ENCODE results near the gene NDUFB11.

The NDUFB11 gene

DNA sequence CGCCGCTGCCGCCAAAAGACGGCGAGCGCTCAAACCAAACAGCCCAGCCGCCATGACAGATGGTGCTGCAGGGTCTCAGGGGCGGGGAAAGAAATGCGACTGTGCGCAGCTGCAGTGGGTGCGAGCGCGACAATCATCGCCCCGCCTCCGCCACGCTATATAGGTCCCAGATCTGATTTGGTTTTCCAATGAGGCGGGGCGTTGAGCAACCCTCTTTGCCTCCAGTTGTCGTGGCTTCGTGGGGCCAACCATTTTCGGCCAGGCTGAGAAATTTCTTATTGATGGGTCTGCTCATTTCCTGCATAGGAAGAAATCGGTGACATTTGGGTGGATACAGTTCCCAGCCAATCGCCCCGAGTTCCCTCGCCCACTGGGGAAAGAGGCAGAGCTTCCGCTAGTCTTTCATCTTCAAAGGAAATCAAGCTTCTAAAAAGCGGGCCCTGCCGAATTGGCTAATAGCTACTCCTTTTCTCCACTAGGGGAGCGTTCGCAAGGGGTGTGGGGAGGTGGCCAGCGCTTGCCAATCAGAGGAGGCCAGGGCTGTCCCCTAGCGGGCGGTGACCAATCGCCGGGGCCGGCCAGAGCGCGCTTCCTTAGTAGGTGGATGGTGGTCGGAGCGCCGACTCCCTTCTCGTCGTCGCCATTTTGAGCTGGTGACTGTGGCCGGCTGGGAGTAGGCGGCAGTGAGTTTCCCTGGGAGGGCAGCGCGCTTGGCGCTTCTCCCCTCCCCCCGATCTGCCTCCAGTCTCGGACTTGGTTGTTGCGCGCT is at the start of gene NDUFB11, which contains the start of gene RBM10:
NDUFB11 (minus strand) TSS at position 77 of the 769 bp plus-strand sequence; CDS start at position 54, 23 bp downstream.
RBM10 (plus strand) TSS at position 596 of the 769 bp plus-strand sequence. CDS start 2,261 bp downstream, outside the sequence.
- peak; percentile 84 for DNase-seq (ENCODE audit: low read depth)

DNA sequence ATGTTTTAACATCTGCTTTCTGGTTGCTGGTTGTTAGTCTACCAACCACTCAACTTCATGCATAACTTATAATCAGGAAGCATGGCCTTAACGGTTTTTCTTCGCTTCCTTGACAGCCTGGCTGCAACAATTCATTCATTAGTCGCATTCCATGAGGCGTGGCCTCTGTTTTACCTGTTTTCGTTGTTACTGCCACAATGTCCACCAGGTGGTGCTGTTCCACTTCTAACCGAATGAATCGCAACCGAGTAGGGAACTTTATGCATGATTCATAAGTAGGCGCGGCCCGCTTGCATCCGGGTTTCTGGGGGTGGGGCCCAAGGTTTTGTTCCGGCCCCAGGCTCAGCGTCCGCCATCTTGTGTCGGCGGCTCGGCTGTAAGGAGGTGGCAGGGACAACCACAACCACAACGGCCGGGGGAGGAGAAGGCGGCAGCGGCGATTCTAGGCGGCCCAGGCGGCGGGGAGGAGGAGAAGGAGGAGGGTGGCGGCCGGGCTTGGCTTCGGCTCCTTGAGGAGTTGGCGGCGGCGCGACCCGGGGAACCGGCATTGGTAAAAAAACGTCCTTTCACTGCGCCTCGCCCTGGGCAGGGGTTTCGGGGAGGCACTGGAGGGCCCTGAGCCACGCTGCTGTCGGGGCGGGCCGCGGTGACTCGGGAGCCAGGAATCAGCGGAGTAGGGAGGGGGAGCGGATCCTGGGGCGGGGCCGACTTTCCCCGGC is 49.1 kb upstream of the NDUFB11 start, which contains the start of gene UBA1:
UBA1 (plus strand) TSS at position 355 of the 719 bp plus-strand sequence. CDS start 4,974 bp downstream, outside the sequence.
- peak; percentile 83 for DNase-seq (ENCODE audit: low read depth)

DNA sequence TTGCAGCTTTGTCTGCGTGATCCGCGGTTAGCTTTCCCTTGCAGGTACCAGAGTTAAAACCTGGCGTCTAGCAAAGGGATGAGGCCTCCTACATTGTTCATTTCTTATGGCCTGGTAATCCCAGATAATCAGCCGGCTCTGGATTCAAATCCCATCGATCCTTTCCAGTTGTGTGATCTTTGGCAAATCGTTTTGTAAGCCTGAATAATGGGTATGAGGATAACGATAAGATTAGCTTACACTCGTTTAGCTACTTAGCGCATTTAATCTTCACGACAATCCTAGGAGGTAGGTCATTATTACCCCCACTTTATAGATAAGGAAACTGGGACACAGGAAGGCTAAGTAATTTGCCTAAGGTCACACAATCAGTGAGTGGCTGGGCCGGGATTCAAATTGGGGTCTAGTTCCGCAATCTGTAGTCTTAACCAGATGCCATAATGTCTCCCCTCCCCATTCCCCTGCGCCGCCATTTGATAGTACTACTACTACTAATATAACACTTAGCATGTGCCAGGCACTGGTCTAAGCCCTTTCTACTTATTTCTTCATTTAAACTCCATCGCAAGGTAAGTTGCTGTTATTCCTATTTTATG is 47.4 kb upstream of the NDUFB11 start:
- no peak for DNase-seq (ENCODE audit: low read depth)

DNA sequence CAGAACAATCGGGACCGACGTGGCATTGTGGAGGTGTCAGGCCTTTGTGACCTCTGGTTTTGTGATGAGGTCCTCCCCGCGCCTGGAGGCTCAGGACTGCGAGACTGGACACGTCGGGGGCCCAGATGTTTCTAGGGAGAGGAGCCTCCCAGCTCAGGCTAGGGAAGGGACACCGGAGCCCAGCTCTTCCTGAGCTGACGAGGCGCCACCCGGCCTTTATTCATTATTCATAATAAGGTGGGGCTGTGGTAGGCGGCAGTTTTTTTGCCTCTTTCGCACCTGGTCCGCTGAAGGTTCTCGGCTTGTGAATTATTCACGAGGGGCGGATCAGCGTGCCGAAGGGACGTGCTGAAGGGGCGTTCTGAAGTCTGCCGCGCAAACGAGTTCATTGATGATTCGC is 46.8 kb upstream of the NDUFB11 start:
- peak; percentile 35 for DNase-seq (ENCODE audit: low read depth)

DNA sequence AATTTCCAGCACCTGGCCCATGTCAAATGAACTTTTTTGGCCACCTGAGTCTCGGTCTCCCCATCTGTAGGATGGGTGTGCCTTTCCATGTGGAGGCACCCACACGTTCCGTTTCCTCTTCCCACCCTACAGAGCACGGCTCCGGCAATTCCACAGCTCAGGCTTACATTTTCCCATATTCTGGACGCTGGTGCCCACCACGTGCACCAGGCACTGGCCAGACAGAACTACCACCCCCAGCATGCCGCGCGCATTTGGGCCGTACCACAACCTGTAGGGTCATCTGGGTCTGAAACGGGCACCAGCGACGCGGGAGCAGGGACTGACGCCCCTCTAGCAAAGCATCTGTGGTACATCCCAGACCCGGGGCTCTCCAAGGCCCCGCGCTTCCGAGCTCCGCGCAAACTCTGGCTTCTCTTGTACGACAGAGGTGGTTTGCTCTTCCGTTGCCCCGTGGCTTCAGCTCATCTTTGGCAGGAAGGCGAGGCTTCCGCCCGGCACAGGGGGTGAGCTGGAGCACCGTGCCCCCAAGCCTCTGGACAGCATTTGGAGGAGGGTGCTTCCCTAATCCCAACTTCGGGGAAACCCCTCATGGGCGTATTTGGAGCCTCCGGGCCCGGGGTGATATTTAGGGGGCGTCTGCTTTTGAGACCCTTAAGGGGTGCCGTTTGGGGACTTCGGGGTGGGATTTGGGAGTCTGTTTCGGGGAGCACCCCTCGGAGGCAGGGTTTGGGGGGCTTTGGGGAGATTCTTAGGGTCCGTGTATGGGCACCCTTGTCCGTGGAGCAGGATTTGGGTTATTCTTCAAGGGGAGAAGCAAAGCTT is 46.2 kb upstream of the NDUFB11 start:
- DNase-seq (ENCODE audit: low read depth) = peak; percentile 75

DNA sequence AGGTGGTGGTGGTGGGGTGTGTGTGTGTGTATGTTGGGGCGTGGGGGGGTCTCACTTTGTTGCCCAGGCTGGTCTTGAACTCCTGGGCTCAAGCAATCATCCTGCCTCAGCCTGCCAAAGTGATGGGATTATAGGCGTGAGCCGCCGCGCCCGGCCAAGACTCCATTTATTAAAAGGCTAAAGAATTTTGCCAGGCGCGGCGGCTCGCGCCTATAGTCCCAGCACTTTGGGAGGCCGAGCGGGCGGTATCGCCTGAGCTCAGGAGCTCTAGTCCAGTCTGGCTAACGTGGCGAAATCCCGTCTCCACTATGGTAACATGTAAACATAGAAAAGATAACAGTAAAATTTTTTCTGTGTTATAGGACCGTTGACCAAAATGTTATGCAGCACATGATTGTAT is 45.4 kb upstream of the NDUFB11 start:
- no peak for DNase-seq (ENCODE audit: low read depth)

DNA sequence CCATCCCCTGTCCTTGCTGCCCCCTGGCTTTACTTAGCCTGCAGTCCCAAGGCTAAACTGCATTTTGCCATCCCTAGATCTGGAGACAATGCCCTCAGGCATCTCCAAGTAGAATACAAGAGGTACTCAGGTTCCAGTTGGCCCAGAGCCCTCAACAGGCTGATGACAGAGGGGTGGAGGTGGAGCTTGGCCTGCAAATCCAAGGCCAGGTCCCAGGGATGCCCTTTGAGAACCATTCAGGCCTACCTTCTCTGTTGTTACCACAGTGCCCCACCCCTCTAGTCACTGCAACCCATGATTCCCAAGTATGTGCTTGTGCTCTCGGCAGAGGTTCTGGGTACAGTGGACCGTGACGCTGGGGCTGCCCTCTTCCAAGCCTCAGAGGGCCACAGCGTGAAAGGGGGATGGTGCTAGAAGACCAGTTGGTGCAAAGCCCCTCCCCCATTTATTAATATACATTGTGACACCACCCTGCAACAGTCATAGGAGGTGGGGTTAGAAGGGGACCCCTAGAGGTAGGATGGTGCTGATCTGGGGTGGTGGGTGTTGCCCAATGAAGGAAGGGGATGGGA is 42.7 kb upstream of the NDUFB11 start:
- no peak for DNase-seq (ENCODE audit: low read depth)

DNA sequence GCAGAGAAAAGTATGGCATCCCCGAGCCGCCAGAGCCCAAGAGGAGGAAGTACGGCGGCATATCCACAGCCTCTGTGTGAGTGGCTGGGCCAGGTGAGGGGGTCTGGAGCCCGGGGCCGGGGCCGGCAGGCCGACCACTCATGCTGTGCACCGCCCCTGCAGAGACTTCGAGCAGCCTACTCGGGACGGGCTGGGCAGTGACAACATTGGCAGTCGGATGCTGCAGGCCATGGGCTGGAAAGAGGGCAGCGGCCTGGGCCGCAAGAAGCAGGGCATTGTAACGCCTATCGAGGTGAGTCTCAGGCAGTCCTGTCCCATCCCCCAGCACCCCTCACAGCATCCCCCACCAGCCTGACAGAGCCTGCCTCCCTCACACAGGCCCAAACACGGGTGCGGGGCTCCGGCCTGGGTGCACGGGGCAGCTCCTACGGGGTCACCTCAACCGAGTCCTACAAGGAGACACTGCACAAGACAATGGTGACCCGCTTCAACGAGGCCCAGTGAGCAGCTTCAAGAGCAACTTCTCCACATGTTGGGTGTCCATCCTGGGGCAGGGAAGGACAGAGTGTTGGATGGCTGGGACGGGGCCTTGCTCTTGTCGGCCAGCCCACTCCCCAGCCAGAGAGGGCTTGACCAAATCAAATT is 41.7 kb upstream of the NDUFB11 start:
- no peak for DNase-seq (ENCODE audit: low read depth)

DNA sequence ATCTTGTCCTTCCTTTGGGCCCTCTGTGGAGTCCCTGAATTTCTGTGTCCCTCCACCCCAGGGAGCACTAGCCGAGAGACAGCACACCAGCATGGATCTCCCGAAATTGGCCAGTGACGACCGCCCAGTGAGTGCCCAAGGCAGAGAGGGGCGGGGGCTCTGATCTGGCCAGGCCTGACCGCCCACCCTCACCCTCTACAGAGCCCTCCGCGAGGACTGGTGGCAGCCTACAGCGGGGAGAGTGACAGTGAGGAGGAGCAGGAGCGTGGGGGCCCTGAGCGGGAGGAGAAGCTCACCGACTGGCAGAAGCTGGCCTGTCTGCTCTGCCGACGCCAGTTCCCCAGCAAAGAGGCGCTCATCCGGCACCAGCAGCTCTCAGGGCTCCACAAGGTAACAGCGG is 40.7 kb upstream of the NDUFB11 start:
- no peak for DNase-seq (ENCODE audit: low read depth)

DNA sequence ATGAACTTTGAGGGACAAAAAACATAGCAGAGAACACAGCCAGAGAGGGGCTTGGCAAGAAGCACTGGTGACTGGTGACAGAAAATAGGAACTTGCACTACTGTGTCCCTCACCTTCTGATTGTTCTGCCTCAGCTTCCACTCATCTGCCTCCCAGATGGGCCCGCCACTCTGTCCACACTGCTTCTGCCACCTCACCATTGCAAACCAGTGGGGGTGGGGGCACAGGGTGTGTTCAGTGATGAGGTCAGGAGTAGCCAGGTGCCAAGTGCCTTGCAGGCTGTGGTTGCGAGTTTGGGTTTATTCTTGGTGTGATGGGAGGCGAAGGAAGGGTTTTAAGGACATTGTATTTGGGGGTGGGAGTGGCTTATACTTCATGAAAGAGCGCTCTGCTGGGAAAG is 40.0 kb upstream of the NDUFB11 start:
- no peak for DNase-seq (ENCODE audit: low read depth)

DNA sequence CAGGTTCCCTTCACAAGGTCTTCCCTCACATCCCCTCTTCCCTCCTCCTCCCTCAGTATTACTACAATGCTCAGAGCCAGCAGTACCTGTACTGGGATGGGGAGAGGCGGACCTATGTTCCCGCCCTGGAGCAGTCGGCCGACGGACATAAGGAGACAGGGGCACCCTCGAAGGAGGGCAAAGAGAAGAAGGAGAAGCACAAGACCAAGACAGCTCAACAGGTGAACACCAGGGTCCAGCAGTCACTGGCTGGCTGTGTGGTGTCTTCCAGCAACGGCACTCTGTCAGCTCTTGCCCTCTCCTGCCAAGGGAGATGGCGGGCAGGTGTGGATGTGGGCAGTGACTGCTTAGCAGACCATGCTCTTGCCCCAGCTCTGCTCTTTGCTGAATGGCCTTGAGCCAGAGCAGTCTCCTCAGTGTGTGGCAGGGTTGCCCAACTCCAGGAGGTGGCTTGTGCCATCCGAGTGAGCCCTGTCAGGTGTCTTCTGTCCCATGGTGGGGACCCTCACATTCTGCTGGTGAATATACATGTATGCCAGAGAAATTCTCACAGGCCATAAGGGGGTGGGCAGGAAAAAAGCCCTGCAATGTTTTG is 37.7 kb upstream of the NDUFB11 start:
- DNase-seq (ENCODE audit: low read depth) = no peak

DNA sequence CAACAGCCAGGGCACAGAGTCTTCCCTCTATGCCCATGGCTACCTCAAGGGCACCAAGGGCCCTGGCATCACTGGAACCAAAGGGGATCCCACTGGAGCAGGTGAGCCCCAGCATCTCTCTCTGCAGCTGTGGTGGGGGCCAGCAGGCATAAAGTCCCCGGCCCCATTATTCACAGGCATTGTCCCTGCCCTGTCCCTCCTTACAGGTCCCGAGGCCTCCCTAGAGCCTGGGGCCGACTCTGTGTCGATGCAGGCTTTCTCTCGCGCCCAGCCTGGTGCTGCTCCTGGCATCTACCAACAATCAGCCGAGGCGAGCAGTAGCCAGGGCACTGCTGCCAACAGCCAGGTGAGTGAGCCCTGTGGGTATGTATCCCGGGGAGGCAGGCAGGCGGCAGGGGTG is 36.8 kb upstream of the NDUFB11 start:
- DNase-seq (ENCODE audit: low read depth) = no peak

DNA sequence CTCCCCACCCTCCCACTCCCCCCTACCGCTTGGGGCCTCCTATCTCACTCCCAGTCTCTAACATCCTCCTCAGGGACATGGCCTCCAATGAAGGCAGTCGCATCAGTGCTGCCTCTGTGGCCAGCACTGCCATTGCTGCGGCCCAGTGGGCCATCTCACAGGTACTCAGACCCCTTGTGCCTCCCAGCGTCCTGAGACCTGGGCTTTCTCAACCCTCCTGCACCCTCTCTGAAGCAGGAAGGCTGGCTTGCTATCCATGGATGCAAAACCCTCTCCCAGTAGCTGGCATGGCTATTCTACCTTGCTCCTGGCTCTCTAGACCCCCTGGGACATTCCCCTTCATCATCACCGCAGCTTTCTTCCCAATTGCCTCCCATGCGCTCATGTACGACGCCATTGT is 35.8 kb upstream of the NDUFB11 start:
- no peak for DNase-seq (ENCODE audit: low read depth)

DNA sequence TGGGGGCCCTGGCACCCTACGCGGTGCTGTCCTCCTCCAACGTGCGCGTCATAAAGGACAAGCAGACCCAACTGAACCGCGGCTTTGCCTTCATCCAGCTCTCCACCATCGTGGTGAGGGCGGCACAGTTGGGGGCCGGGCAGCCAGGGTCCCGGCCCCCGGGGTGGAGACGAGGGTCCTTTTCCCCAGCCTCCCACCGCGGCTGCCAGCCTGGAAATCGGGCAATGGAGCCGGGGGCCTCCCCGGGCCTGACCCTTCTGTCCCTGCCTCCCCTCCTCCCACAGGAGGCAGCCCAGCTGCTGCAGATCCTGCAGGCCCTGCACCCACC is 35.4 kb upstream of the NDUFB11 start:
- DNase-seq (ENCODE audit: low read depth) = no peak

DNA sequence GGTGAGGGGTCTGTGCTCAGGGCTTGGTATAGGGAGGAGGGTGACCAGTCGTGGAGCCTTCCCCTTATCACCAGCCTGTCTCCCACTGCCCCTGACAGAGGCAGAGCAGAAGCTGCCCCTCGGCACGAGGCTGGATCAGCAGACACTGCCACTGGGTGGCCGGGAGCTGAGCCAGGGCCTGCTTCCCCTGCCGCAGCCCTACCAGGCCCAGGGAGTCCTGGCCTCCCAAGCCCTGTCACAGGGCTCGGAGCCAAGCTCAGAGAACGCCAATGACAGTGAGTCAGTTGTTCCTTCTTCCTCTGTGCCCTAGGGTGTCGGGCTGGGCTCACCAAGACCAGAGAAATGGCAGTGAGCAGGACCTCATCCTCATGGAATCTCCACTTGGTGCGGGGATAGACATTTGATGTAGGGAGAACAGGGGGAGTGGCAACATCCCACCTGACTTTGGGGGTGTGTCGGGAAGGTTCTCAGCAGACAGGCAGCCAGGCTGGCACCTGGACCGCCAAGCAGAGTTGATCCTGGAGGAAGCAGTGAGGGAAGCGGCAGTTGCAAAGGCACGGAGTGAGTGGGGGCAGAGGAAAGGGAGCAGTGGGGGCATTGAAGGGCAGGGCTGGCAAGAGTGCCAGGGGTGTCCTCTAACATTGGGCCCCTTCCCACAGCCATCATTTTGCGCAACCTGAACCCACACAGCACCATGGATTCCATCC is 34.9 kb upstream of the NDUFB11 start:
- no peak for DNase-seq (ENCODE audit: low read depth)

DNA sequence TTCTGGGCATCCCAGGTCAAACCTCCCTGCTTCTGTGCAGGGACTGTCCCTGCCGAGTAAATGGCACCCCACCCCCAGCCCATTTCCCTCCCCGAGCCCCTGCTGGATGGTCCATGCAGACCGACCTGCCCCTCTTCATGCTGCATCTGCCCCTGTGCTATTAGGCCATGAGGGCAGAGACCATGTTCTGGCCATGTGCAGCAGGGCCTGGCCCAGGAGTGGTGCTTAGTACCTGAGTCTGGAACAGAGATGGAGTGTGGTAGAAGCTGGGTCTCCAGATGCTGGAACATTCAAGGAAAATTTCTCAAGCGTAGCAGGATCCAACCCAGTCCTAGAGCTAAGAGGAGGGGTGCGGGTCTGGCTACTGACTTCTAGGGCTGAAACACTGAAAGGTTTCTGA is 33.8 kb upstream of the NDUFB11 start:
- DNase-seq (ENCODE audit: low read depth) = no peak

DNA sequence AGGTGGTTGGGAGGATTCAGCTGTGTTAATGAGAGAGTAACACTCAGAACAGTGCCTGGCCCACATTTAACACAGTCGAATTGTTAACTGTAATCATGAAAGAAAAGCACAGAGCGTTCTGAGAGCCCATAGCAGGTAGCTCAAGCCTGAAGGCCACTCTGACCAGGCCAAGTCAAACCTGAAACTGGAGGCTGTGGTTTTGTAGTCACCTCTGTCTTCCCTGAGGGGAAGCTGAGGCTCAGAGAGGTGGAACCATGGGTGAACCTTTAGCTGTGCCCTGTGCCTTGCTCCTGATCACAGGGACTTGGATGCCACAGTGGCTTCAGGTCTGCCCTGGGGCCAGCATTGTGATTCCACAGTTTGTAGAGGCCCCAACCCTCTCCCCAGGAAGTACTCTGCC is 32.6 kb upstream of the NDUFB11 start:
- no peak for DNase-seq (ENCODE audit: low read depth)

DNA sequence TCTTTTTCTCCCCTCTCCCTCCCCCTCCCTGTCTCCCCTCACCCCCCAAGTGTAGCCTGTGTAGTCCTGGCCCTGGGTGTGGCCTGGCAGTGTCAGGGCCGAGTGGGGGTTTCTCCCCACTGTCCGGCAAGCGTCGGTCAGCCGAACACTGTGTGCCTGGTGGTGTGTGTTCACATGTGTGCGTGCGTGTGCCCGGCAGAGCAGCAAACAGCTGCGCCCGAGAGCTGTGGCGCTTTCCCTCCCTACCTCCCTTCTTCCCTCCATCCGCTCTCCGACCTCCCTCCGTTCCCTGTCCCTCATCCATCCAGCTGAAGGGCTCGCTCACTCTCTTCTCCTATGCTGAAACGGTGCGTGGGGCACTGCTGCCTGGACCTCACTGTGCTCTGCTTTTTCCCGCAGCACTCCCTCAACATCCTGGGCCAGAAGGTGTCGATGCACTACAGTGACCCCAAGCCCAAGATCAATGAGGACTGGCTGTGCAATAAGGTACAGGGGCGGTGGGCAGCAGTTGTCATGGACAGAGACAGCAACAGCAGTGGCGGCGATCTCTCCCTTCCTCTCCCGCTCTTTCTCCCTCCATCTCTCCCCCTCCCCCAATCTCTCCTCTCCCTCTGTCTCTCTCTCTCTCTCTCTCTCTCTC is 31.7 kb upstream of the NDUFB11 start:
- DNase-seq (ENCODE audit: low read depth) = no peak

DNA sequence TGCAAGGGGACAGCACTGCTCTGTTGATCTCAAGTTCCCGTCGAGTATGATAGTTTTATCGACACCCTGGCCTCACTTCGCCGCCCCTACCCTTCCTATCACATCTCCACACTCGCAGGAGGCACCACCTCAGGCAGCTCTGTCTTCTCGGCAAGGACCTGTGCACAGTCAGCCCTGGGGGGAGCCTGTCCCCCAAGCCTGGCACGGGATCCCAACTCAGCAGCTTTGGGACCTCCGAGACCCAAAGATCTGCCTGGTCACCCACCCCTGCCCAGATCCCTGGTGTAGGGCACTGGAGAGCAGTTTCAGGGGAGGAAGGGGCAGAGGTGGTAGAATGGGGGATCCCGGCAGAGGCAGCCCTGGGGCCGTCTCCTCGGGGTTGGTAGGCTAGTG is 31.1 kb upstream of the NDUFB11 start:
- DNase-seq (ENCODE audit: low read depth) = no peak
